B cell (primary cell): Measurements from ENCODE around the gene IL1A. TPM values are rescaled to one million over a fixed set of nuclear protein-coding genes. Genes with fewer than 3 reads are reported as not detected.

Source experiments
- ATAC-seq: fragments of 200-7000 bp; cut with Tn5 transposase; one replicate; pipeline ENCODE4 v1.10.0; 2021; ENCODE audit warnings: low read depth, mild to moderate bottlenecking, moderate number of reproducible peaks, moderate library complexity
- CTCF ChIA-PET: fragments of 350-600 bp; sonication (Branson Sonifier 250); formaldehyde crosslinking; loops from one replicate; lab custom pipeline; 2021; ENCODE audit warnings: antibody characterized with exemption, inconsistent platforms; lab: Charles Lee
- POLR2A ChIA-PET: fragments of 350-600 bp; sonication (Branson Sonifier 250); formaldehyde crosslinking; loops from one replicate; lab custom pipeline; 2021; ENCODE audit warnings: antibody characterized with exemption; lab: Charles Lee
- DNase-seq: peaks from one replicate; pipeline ENCODE4 v3.0.0; 2013
- H2AFZ ChIP-seq: 2 replicates; pipeline ENCODE4 v1.6.1; 2012; ENCODE audit warnings: mild to moderate bottlenecking, low read depth, low read length; ENCODE audit not compliant: insufficient read depth, poor library complexity, severe bottlenecking
- H3K27ac ChIP-seq, 2 donors: 1 replicate in 1 of 2; 2 replicates in 1 of 2; pipeline ENCODE4 v1.5.1; 2012 to 2013; ENCODE audit warnings: low read length in 2 of 2, mild to moderate bottlenecking in 2 of 2, moderate library complexity in 1 of 2
- H3K27me3 ChIP-seq, 4 experiments: fragments of 200-600 bp in 1 of 4; sonication (generic) in 1 of 4; replicated peaks in 1 of 4; 1 replicate in 2 of 4; 2 replicates in 2 of 4; pipeline versions ENCODE4 v1.6.1 to v1.7.0; 2013 to 2016; ENCODE audit warnings: low read length in 3 of 4, mild to moderate bottlenecking in 2 of 4, mixed read lengths in 1 of 4, moderate library complexity in 1 of 4; ENCODE audit not compliant: insufficient read depth in 4 of 4, control insufficient read depth in 3 of 4; ENCODE audit errors: control extremely low read depth in 1 of 4
- H3K36me3 ChIP-seq, 2 experiments: replicated peaks in 1 of 2; 1 replicate in 1 of 2; 2 replicates in 1 of 2; pipeline versions ENCODE4 v1.6.1 to v1.7.1; 2013; ENCODE audit warnings: low read length in 1 of 2; ENCODE audit not compliant: insufficient read depth in 2 of 2, control insufficient read depth in 1 of 2; ENCODE audit errors: control extremely low read depth in 1 of 2, extremely low read depth in 1 of 2
- H3K4me1 ChIP-seq, 2 donors: fragments of 200-600 bp in 1 of 2; sonication (generic) in 1 of 2; 1 replicate in 1 of 2; 2 replicates in 1 of 2; pipeline versions ENCODE4 v1.5.1 to v1.6.1; 2013 to 2017; ENCODE audit warnings: low read length in 2 of 2; ENCODE audit not compliant: control insufficient read depth in 2 of 2, insufficient read depth in 2 of 2
- H3K4me2 ChIP-seq: replicated peaks from 2 replicates; pipeline ENCODE3; 2012; ENCODE audit warnings: mild to moderate bottlenecking, low read depth, low read length; ENCODE audit not compliant: poor library complexity, severe bottlenecking
- H3K4me3 ChIP-seq, 5 experiments: fragments of 200-600 bp in 1 of 5; sonication (generic) in 1 of 5; 1 replicate in 3 of 5; 2 replicates in 2 of 5; pipeline versions ENCODE4 v1.5.1 to v1.7.0; 2011 to 2016; ENCODE audit warnings: low read length in 4 of 5, mild to moderate bottlenecking in 4 of 5, low read depth in 2 of 5, control low read depth in 1 of 5, moderate library complexity in 1 of 5; ENCODE audit not compliant: insufficient read depth in 1 of 5; ENCODE audit errors: control extremely low read depth in 1 of 5, extremely low read depth in 1 of 5
- H3K79me2 ChIP-seq: fragments of 200-600 bp; sonication (generic); one replicate; pipeline ENCODE4 v1.6.0; 2016; ENCODE audit warnings: low read length; ENCODE audit not compliant: control insufficient read depth, insufficient read depth
- H3K9ac ChIP-seq: fragments of 200-600 bp; sonication (generic); 2 replicates; pipeline ENCODE4 v1.6.1; 2017; ENCODE audit warnings: mild to moderate bottlenecking, low read length, moderate library complexity
- H3K9me3 ChIP-seq, 3 donors: one replicate each; pipeline versions ENCODE4 v1.6.1 to v1.7.1; 2013; ENCODE audit warnings: low read length in 2 of 3; ENCODE audit not compliant: control insufficient read depth in 2 of 3, insufficient read depth in 1 of 3; ENCODE audit errors: control extremely low read depth in 1 of 3
- H4K20me1 ChIP-seq: 2 replicates; pipeline ENCODE4 v1.6.0; 2012; ENCODE audit warnings: mild to moderate bottlenecking, low read length; ENCODE audit not compliant: insufficient read depth, control insufficient read depth, poor library complexity, severe bottlenecking
- H3K27ac Mint-ChIP-seq: one replicate; pipeline ENCODE4 v1.8.0; 2021; ENCODE audit warnings: mixed read lengths
- H3K27me3 Mint-ChIP-seq: one replicate; pipeline ENCODE4 v1.8.0; 2021; ENCODE audit warnings: mixed read lengths
- H3K4me1 Mint-ChIP-seq: one replicate; pipeline ENCODE4 v1.8.0; 2021; ENCODE audit warnings: mixed read lengths
- H3K4me3 Mint-ChIP-seq: one replicate; pipeline ENCODE4 v1.8.0; 2021; ENCODE audit warnings: mixed read lengths
- H3K9me3 Mint-ChIP-seq: one replicate; pipeline ENCODE4 v1.8.0; 2022; ENCODE audit warnings: mixed read lengths; ENCODE audit not compliant: insufficient read depth
- EZH2 ChIP-seq: IDR thresholded peaks from 2 replicates; pipeline ENCODE4 v1.6.1; 2012; ENCODE audit warnings: borderline replicate concordance, low read depth, mild to moderate bottlenecking, moderate library complexity, low read length; ENCODE audit not compliant: insufficient read depth, poor library complexity, severe bottlenecking
- WGBS: methylation state at CpG from one replicate; pipeline ENCODE4 v1.1.5; 2013; ENCODE audit warnings: missing lambda C conversion rate; ENCODE audit not compliant: insufficient coverage; 5-methylcytosine and 5-hydroxymethylcytosine counted together
- intact Hi-C: fragments of 100-400 bp; cut with micrococcal nuclease; formaldehyde crosslinking; loops from one replicate; pipeline ENCODE4 v1.10.0; 2022
- polyA plus RNA-seq: library from polyadenylated mRNA; depleted of rRNA; stranded (reverse); fragments of >200 nt; gene quantifications from 2 replicates; pipeline ENCODE4 v1.2.3, GENCODE V29; 2012
- total RNA-seq, 2 donors: library from RNA; stranded (reverse); fragments of 120-200 nt in 1 of 2; gene quantifications; 1 replicate in 1 of 2; 2 replicates in 1 of 2; pipeline versions ENCODE4 v1.2.3 to v1.2.4, GENCODE V29; 2013 to 2022
- TF ChIP-seq, protein P1 (sequence below): fragments of 200-600 bp; IDR thresholded peaks from one replicate; pipeline ENCODE4 v1.8.0; 2022; ENCODE audit warnings: antibody characterized with exemption, mild to moderate bottlenecking

Gene IL1A
- total and polyA plus RNA-seq, 2 donors (not counting 1 experiment from before 2014, with no cell fraction given) = 0.15 TPM; not detected in 1

DNA sequence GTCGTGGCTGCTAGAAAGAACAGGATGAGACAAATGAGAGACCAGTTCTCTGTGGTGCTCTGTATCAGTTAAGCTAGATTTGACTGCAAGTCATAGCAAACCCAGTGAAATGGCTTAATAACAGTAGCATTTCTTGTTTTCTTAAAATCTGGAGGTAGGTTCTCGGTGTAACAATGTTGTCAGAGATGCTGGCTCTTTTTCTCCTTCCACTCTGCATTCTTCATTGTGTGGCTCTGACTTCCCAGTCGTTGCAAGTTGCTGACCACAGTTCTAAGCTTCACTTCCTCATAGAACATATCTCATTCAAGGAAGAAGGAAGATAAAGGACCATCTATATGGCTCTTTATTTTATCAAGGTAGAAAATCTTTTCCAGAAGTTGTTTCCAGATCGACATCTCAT, 12.0 kb downstream of the IL1A start:
- intact Hi-C loops = no loop called here
- no peaks in the 10 kb centered on the region for H3K9me3 ChIP-seq
- DNase-seq (no peak), ATAC-seq (no peak)
- Mint-ChIP-seq H3K27me3 (peaks cover 5% of the 10 kb centered on the region), H3K27ac (no peak overlapping the region), H3K9me3 (no peaks in the 10 kb centered on the region), H3K4me3 (no peak overlapping the region), H3K4me1 (peaks cover 24% of the 10 kb centered on the region)
- H3K4me2 ChIP-seq = no peak overlapping the region
- peaks cover 3 to 4% of the 10 kb centered on the region in 2 donors for H3K4me1 ChIP-seq
- ChIA-PET POLR2A (no interaction called here), CTCF (no interaction called here)
- no peak overlapping the region for H3K4me3 ChIP-seq
- no peaks in the 10 kb centered on the region for H3K36me3 ChIP-seq
- H3K9ac ChIP-seq = no peak overlapping the region
- no peaks in the 10 kb centered on the region for H3K79me2 ChIP-seq
- TF ChIP-seq, protein P1, sequence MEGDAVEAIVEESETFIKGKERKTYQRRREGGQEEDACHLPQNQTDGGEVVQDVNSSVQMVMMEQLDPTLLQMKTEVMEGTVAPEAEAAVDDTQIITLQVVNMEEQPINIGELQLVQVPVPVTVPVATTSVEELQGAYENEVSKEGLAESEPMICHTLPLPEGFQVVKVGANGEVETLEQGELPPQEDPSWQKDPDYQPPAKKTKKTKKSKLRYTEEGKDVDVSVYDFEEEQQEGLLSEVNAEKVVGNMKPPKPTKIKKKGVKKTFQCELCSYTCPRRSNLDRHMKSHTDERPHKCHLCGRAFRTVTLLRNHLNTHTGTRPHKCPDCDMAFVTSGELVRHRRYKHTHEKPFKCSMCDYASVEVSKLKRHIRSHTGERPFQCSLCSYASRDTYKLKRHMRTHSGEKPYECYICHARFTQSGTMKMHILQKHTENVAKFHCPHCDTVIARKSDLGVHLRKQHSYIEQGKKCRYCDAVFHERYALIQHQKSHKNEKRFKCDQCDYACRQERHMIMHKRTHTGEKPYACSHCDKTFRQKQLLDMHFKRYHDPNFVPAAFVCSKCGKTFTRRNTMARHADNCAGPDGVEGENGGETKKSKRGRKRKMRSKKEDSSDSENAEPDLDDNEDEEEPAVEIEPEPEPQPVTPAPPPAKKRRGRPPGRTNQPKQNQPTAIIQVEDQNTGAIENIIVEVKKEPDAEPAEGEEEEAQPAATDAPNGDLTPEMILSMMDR = no peak
- TF ChIP-seq EZH2 = no peak
- 63% methylated on average over 1 of the region's 4 CpGs for WGBS
- no peaks in the 10 kb centered on the region for H4K20me1 ChIP-seq
- no peak overlapping the region for H2AFZ ChIP-seq
- no peaks in the 10 kb centered on the region for H3K27me3 ChIP-seq
- H3K27ac ChIP-seq = no peak overlapping the region

DNA sequence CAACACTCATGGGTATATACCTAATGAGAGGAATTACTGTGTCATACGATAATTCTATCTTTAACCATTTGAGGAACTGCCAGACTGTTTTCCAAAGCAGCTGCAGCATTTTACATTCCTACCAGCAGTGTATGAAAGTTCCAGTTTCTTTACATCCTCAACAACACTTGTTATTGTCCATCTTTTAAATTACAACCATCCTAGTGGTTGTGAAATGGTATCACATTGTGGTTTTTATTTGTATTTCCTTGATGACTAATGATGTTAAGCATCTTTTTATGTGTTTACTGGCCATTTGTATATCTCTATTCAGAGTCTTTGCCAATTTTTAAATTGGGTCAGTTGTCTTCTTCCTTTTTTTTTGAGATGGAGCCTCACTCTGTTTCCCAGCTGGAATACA, 15.9 kb downstream of the IL1A start:
- Histone ChIP-seq H3K9me3 (no peaks in the 10 kb centered on the region), H3K4me1 (peaks cover 8 to 16% of the 10 kb centered on the region in 2 donors), H3K79me2 (peaks cover 9% of the 10 kb centered on the region), H3K36me3 (no peaks in the 10 kb centered on the region), H3K9ac (no peak overlapping the region), H2AFZ (peak overlapping the region; percentile 72), H4K20me1 (no peaks in the 10 kb centered on the region), H3K4me3 (no peak overlapping the region), H3K4me2 (peak overlapping the region; percentile 47), H3K27me3 (no peaks in the 10 kb centered on the region), H3K27ac (no peak overlapping the region)
- ChIA-PET CTCF (interaction anchor here (1.0 to 2.9 kb wide), 4 partner anchors 13 to 117 kb away, joined by 3 to 13 read pairs (median 4); no protein-coding TSS in a partner anchor), POLR2A (no interaction called here)
- Mint-ChIP-seq H3K9me3 (no peaks in the 10 kb centered on the region), H3K27me3 (no peaks in the 10 kb centered on the region), H3K27ac (no peak overlapping the region), H3K4me1 (peaks cover 39% of the 10 kb centered on the region), H3K4me3 (no peak overlapping the region)
- ATAC-seq (no peak), DNase-seq (no peak)
- WGBS = no CpG with 5 or more reads among the region's 1 CpG
- no peak for TF ChIP-seq EZH2
- TF ChIP-seq, protein P1 = no peak
- intact Hi-C loops = loop anchor here (10.0 kb wide), 1 partner anchor 284 kb away; the partner anchor contains the start of gene TTL
